GM21526 (cell line): ENCODE data around the gene GFPT2.
A peak's percentile ranks its signal among the peaks of the same experiment; 100 is the strongest.

ENCODE experiments used
- ATAC-seq: cut with Tn5 transposase; IDR thresholded peaks from one replicate; pipeline ENCODE4 v1.9.1; 2021; ENCODE audit warnings: moderate library complexity; ENCODE audit not compliant: unreplicated experiment, low FRiP score

The GFPT2 gene

GRCh38 chr5:180353980-180354452, 880 bp upstream of the GFPT2 start:
- no peak for ATAC-seq

- peak; percentile 5 for ATAC-seq
Measured at GRCh38 chr5:180352116-180353047, 754 bp downstream of the GFPT2 start.

- no peak for ATAC-seq
Measured at GRCh38 chr5:180350711-180351465, 2.2 kb downstream of the GFPT2 start.

GRCh38 chr5:180350296-180350695, 2.8 kb downstream of the GFPT2 start:
- no peak for ATAC-seq

GRCh38 chr5:180349391-180349790, 3.7 kb downstream of the GFPT2 start:
- ATAC-seq: no peak

- no peak for ATAC-seq
Measured at GRCh38 chr5:180348336-180348735, 4.8 kb downstream of the GFPT2 start.

- no peak for ATAC-seq
Measured at GRCh38 chr5:180347702-180348101, 5.4 kb downstream of the GFPT2 start.

- ATAC-seq: no peak
Measured at GRCh38 chr5:180346358-180346757, 6.8 kb downstream of the GFPT2 start.

- no peak for ATAC-seq
Measured at GRCh38 chr5:180345781-180346180, 7.4 kb downstream of the GFPT2 start.

GRCh38 chr5:180345186-180345585, 8.0 kb downstream of the GFPT2 start:
- no peak for ATAC-seq

- no peak for ATAC-seq
Measured at GRCh38 chr5:180344696-180344999, 8.5 kb downstream of the GFPT2 start.

- no peak for ATAC-seq
Measured at GRCh38 chr5:180343831-180344695, 9.1 kb downstream of the GFPT2 start.

GRCh38 chr5:180343110-180343830, 9.9 kb downstream of the GFPT2 start:
- no peak for ATAC-seq

- ATAC-seq: no peak
Measured at GRCh38 chr5:180341595-180341994, 11.5 kb downstream of the GFPT2 start.

- no peak for ATAC-seq
Measured at GRCh38 chr5:180340856-180341255, 12.3 kb downstream of the GFPT2 start.

- ATAC-seq: no peak
Measured at GRCh38 chr5:180339583-180340183, 13.5 kb downstream of the GFPT2 start.

GRCh38 chr5:180338001-180338707, 15.0 kb downstream of the GFPT2 start:
- no peak for ATAC-seq

GRCh38 chr5:180336234-180337020, 16.7 kb downstream of the GFPT2 start:
- no peak for ATAC-seq
